ENCODE results near the gene NT5DC3. TPM values are rescaled to one million over a fixed set of nuclear protein-coding genes. Genes with fewer than 3 reads are reported as not detected.
A peak's percentile ranks its signal among the peaks of the same experiment; 100 is the strongest.

NT5DC3 gene
- total RNA-seq (2016; rRNA removed; fragmentation: Illumina TruSeq; extraction: Trizol) (6.6 and 7.4 TPM in 2 replicates), polyA plus RNA-seq (2011; rRNA removed) (2.8 and 3.2 TPM in 2 replicates), polyA minus RNA-seq (2011; rRNA and poly(A)+ RNA removed; ENCODE audit: low replicate concordance) (3.9 and 6.2 TPM in 2 replicates), Bru-seq, nascent RNA (percentile 77 among the genes with signal in this experiment), BruChase-seq, experiment 1, labeled RNA remaining after a 6-hour chase (percentile 73 among the genes with signal in this experiment), BruChase-seq, experiment 2, labeled RNA remaining after a 2-hour chase (percentile 75 among the genes with signal in this experiment)
- total RNA-seq (2016; cell fraction: cytosol; rRNA removed; fragmentation: Illumina TruSeq; extraction: Trizol; ENCODE audit: low read depth) = 1.7 and 2.3 TPM in 2 replicates
- total RNA-seq (2016; cell fraction: insoluble cytoplasmic fraction; rRNA removed; fragmentation: Illumina TruSeq; extraction: Trizol) = 6.1 and 6.6 TPM in 2 replicates
- 2.8 and 2.9 TPM in 2 replicates for total RNA-seq (2016; cell fraction: membrane; rRNA removed; fragmentation: Illumina TruSeq; extraction: Trizol)
- 8.2 and 14.2 TPM in 2 replicates for total RNA-seq (2016; cell fraction: nucleus; rRNA removed; fragmentation: Illumina TruSeq; extraction: Trizol)
- polyA plus RNA-seq (2011; cell fraction: cytosol; rRNA removed) = 1.8 and 2.3 TPM in 2 replicates
- polyA plus RNA-seq (2011; cell fraction: nucleus; rRNA removed) = 4.3 and 4.9 TPM in 2 replicates
- polyA plus RNA-seq (2012) = 2.9 and 4.9 TPM in 2 replicates
- 0.17 and 0.21 TPM in 2 replicates for polyA plus RNA-seq (2016; cell fraction: cytosol; fragmentation: Illumina TruSeq; extraction: Trizol; ENCODE audit: low read depth)
- 3.7 and 4.3 TPM in 2 replicates for polyA plus RNA-seq (2016; cell fraction: insoluble cytoplasmic fraction; fragmentation: Illumina TruSeq; extraction: Trizol; ENCODE audit: low read depth)
- polyA plus RNA-seq (2016; cell fraction: membrane; fragmentation: Illumina TruSeq; extraction: Trizol; ENCODE audit: low read depth) = 0.42 and 0.64 TPM in 2 replicates
- 14.0 and 14.9 TPM in 2 replicates for polyA plus RNA-seq (2016; cell fraction: nucleus; fragmentation: Illumina TruSeq; extraction: Trizol; ENCODE audit: insufficient read depth, low read depth)
- 4.0 and 4.6 TPM in 2 replicates for polyA minus RNA-seq (2011; cell fraction: cytosol; rRNA and poly(A)+ RNA removed)
- polyA minus RNA-seq (2011; cell fraction: nucleus; rRNA and poly(A)+ RNA removed) = 7.8 and 12.2 TPM in 2 replicates
- long read RNA-seq, experiment 1, partial matches to known transcripts = 0 of 11 reads
- long read RNA-seq, experiment 1, other reads (novel, unspliced or antisense) = 11 of 11 reads
- long read RNA-seq, experiment 2, partial matches to known transcripts = 0 of 5 reads
- long read RNA-seq, experiment 2, other reads (novel, unspliced or antisense) = 5 of 5 reads

- H2AFZ ChIP-seq (ENCODE audit: low read length) = no peak within 1 kb of the TSS
- no peak for FAIRE-seq
- H3K4me3 ChIP-seq (replicated peaks in 1 of 3; ENCODE audit: insufficient read depth in 1 of 3, low read depth in 2 of 3, low read length in 3 of 3) = peak within 1 kb of the TSS; percentile 74 to 87 (median 75)
- peak; percentile 79 for ATAC-seq
- 2% methylated on average over 9 of the region's 86 CpGs for WGBS (ENCODE audit: low lambda C conversion rate)
- peak within 1 kb of the TSS; percentile 82 for H3K4me2 ChIP-seq (ENCODE audit: low read depth, low read length)
- intact Hi-C loops (cut with micrococcal nuclease; ENCODE audit: unreplicated experiment) = loop anchor here (1.0 to 2.0 kb wide), 2 partner anchors 14 to 88 kb away; no protein-coding TSS in a partner anchor
- H3K36me3 ChIP-seq (replicated peaks in 1 of 2; ENCODE audit: control insufficient read depth in 1 of 2, insufficient read depth in 2 of 2, low read length in 2 of 2) = no peaks in the 10 kb centered on the region
- in situ Hi-C loops (cut with HindIII; ENCODE audit: extremely low pct_ligation_motif_present, low pct_unique_long_range_greater_than_20kb) = no loop called here
- H3K27ac ChIP-seq (ENCODE audit: extremely low read length, insufficient read depth, low read length) = peak within 1 kb of the TSS; percentile 61
- H3K27me3 ChIP-seq (ENCODE audit: control insufficient read depth in 1 of 2, insufficient read depth in 2 of 2, low read length in 2 of 2) = no peaks in the 10 kb centered on the region; a peak in 1 of 5 replicates
- H3K9me3 ChIP-seq (ENCODE audit: low read length) = no peaks in the 10 kb centered on the region
- H3K9ac ChIP-seq (ENCODE audit: insufficient read depth, low read depth, low read length) = peak within 1 kb of the TSS; percentile 72
- BruUV-seq (replicated peaks) = no TSS peak
- peaks cover 48% of the 10 kb centered on the region for H3K4me1 ChIP-seq (ENCODE audit: insufficient read depth, low read length)
- H4K20me1 ChIP-seq (ENCODE audit: insufficient read depth, low read length) = peaks cover 14% of the 10 kb centered on the region
- H3K79me2 ChIP-seq (ENCODE audit: insufficient read depth, low read length) = peaks cover 39% of the 10 kb centered on the region
- ChIA-PET CTCF (ENCODE audit: low intra/inter-chr PET ratio, low total read pairs) (no interaction called here), POLR2A (interaction anchor here (1.0 to 3.0 kb wide), 7 partner anchors 14 to 125 kb away, joined by 3 to 15 read pairs (median 5); partner anchors contain the start of genes HSP90B1 and TDG)
- DNase-seq (ENCODE audit: low spot score) = peak; percentile 63
- no peak for TF ChIP-seq SNAI1 (CRISPR knock-in tag; IDR thresholded peaks at IDR 0.05; ENCODE audit: borderline replicate concordance)
- 0 out of 2 replicates have a peak, but pooled peaks have one; percentile 62 for TF ChIP-seq ZNF749 (CRISPR knock-in tag; IDR thresholded peaks at IDR 0.05; ENCODE audit: borderline replicate concordance)
- 0 out of 2 replicates have a peak, but pooled peaks have one; percentile 55 for TF ChIP-seq POGK (CRISPR knock-in tag; conservative IDR thresholded peaks at IDR 0.05)
- TF ChIP-seq STAG1 (CRISPR knock-in tag; IDR thresholded peaks at IDR 0.05) = no peak
- TF ChIP-seq MED8 (CRISPR knock-in tag; IDR thresholded peaks at IDR 0.05; ENCODE audit: insufficient replicate concordance) = no peak
- TF ChIP-seq SP1 (IDR thresholded peaks at IDR 0.05) = no peak
- peak; percentile 90 for TF ChIP-seq SP1 (CRISPR knock-in tag; IDR thresholded peaks at IDR 0.05)
- TF ChIP-seq RARA (CRISPR knock-in tag; IDR thresholded peaks at IDR 0.05) = no peak
- no peak for TF ChIP-seq ZNF160 (CRISPR knock-in tag; IDR thresholded peaks at IDR 0.05)
- TF ChIP-seq, protein P1, sequence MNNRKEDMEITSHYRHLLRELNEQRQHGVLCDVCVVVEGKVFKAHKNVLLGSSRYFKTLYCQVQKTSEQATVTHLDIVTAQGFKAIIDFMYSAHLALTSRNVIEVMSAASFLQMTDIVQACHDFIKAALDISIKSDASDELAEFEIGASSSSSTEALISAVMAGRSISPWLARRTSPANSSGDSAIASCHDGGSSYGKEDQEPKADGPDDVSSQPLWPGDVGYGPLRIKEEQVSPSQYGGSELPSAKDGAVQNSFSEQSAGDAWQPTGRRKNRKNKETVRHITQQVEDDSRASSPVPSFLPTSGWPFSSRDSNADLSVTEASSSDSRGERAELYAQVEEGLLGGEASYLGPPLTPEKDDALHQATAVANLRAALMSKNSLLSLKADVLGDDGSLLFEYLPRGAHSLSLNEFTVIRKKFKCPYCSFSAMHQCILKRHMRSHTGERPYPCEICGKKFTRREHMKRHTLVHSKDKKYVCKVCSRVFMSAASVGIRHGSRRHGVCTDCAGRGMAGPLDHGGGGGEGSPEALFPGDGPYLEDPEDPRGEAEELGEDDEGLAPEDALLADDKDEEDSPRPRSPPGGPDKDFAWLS (CRISPR knock-in tag; IDR thresholded peaks at IDR 0.05; ENCODE audit: borderline replicate concordance) = no peak
- TF ChIP-seq ZSCAN9 (CRISPR knock-in tag; IDR thresholded peaks at IDR 0.05; ENCODE audit: borderline replicate concordance) = no peak
- no peak for TF ChIP-seq ZNF841 (CRISPR knock-in tag; IDR thresholded peaks at IDR 0.05; ENCODE audit: borderline replicate concordance)
- TF ChIP-seq ZNF12 (CRISPR knock-in tag; IDR thresholded peaks at IDR 0.05) = no peak
- peak; percentile 32; the same call in 1 of the 2 replicates for TF ChIP-seq NFKB2 (CRISPR knock-in tag; IDR thresholded peaks at IDR 0.05; ENCODE audit: borderline replicate concordance)
- TF ChIP-seq YEATS4 (CRISPR knock-in tag; IDR thresholded peaks at IDR 0.05; ENCODE audit: borderline replicate concordance) = peak; percentile 87
Observed at GRCh38 chr12:103840876-103841689, at the start of gene NT5DC3. Gene NT5DC3 (minus strand): TSS chr12:103841234. CDS start chr12:103841156, 78 bp downstream.

Data from HepG2 (cell line).